Panc1 (cell line): Measurements from ENCODE around the gene APOO. TPM values are rescaled to one million over a fixed set of nuclear protein-coding genes. Genes with fewer than 3 reads are reported as not detected.
A peak's percentile ranks its signal among the peaks of the same experiment; 100 is the strongest.

ENCODE experiments used
- ATAC-seq: fragments of 200-7000 bp; cut with Tn5 transposase; 2 replicates; pipeline ENCODE4 v1.9.1; 2020; ENCODE audit warnings: mild to moderate bottlenecking, moderate library complexity
- BruUV-seq: library from RNA; stranded (reverse); fragments of 400-500 nt; replicated peaks from 2 replicates; lab custom pipeline; 2021; lab: Mats Ljungman, UMichigan
- CTCF ChIA-PET: fragments of 300-600 bp; sonication (Branson Sonifier 250); formaldehyde crosslinking; loops from one replicate; lab custom pipeline; 2022; ENCODE audit warnings: antibody characterized with exemption; lab: Charles Lee
- POLR2A ChIA-PET: fragments of 300-600 bp; sonication (Branson Sonifier 250); formaldehyde crosslinking; loops from one replicate; lab custom pipeline; 2022; ENCODE audit warnings: antibody characterized with exemption; lab: Charles Lee
- DNase-seq: peaks from one replicate; pipeline ENCODE4 v3.0.0-alpha.2; 2010; ENCODE audit warnings: low read depth, low spot score
- H3K27ac ChIP-seq: 2 replicates; pipeline ENCODE4 v1.5.1; 2011; ENCODE audit warnings: mild to moderate bottlenecking, low read length, inconsistent platforms
- H3K27me3 ChIP-seq: fragments of 200-500 bp; sonication (Bioruptor generic); 2 replicates; pipeline ENCODE4 v1.6.0; 2014; ENCODE audit warnings: low read length, inconsistent platforms; ENCODE audit not compliant: control insufficient read depth, insufficient read depth
- H3K36me3 ChIP-seq: fragments of 200-500 bp; sonication (Bioruptor generic); 2 replicates; pipeline ENCODE4 v1.5.1; 2014; ENCODE audit warnings: inconsistent platforms, mild to moderate bottlenecking, low read length, moderate library complexity; ENCODE audit not compliant: control insufficient read depth, insufficient read depth
- H3K4me1 ChIP-seq: 2 replicates; pipeline ENCODE4 v1.5.1; 2011; ENCODE audit warnings: inconsistent platforms, mild to moderate bottlenecking, low read length, moderate library complexity; ENCODE audit not compliant: control insufficient read depth, insufficient read depth
- H3K4me3 ChIP-seq, 2 experiments: 2 replicates each; pipeline ENCODE4 v1.5.1; 2011 to 2012; ENCODE audit warnings: low read depth in 2 of 2, low read length in 2 of 2, mild to moderate bottlenecking in 2 of 2, inconsistent platforms in 1 of 2, moderate library complexity in 1 of 2
- H3K9me3 ChIP-seq: fragments of 200-500 bp; sonication (Bioruptor generic); 2 replicates; pipeline ENCODE4 v1.5.1; 2014; ENCODE audit warnings: low read depth, mild to moderate bottlenecking, inconsistent platforms, low read length, moderate library complexity; ENCODE audit not compliant: control insufficient read depth, insufficient read depth
- POLR2AphosphoS5 ChIP-seq: IDR thresholded peaks from 2 replicates; pipeline ENCODE4 v1.6.1; 2012; ENCODE audit warnings: mild to moderate bottlenecking, low read depth, low read length, moderate library complexity
- SIN3A ChIP-seq: IDR thresholded peaks from 2 replicates; pipeline ENCODE4 v1.6.1; 2012; ENCODE audit warnings: low read depth, mild to moderate bottlenecking, low read length, moderate library complexity, borderline replicate concordance; ENCODE audit not compliant: insufficient read depth
- TCF7L2 ChIP-seq: IDR thresholded peaks from 2 replicates; pipeline ENCODE4 v1.6.1; 2011; ENCODE audit warnings: mild to moderate bottlenecking, low read depth, low read length, inconsistent platforms
- in situ Hi-C: cut with HindIII; loops from 2 replicates; pipeline ENCODE4 v1.10.0; 2016; ENCODE audit warnings: low sequenced_read_pairs, low pct_unique_long_range_greater_than_20kb
- intact Hi-C: fragments of 100-400 bp; cut with micrococcal nuclease; formaldehyde crosslinking; loops from one replicate; pipeline ENCODE4 v1.10.0; 2022; ENCODE audit not compliant: unreplicated experiment
- total RNA-seq: library from RNA; stranded (reverse); gene quantifications from one replicate; pipeline ENCODE4 v1.2.1, GENCODE V29; 2021; ENCODE audit not compliant: unreplicated experiment
- TF ChIP-seq, protein P1 (sequence below), 2 experiments: IDR thresholded peaks; 2 replicates each; pipeline ENCODE4 v1.6.1; 2011 to 2012; ENCODE audit warnings: low read depth in 2 of 2, control low read depth in 1 of 2, low read length in 1 of 2, mild to moderate bottlenecking in 1 of 2, moderate library complexity in 1 of 2; ENCODE audit not compliant: insufficient read depth in 1 of 2
- TF ChIP-seq, protein P2 (sequence below): fragments of 450-650 bp; IDR thresholded peaks from 2 replicates; pipeline ENCODE4 v1.5.1; 2017; ENCODE audit warnings: mild to moderate bottlenecking

The APOO gene
- total RNA-seq, 1 experiment from 2014 or later = 36.8 TPM

DNA sequence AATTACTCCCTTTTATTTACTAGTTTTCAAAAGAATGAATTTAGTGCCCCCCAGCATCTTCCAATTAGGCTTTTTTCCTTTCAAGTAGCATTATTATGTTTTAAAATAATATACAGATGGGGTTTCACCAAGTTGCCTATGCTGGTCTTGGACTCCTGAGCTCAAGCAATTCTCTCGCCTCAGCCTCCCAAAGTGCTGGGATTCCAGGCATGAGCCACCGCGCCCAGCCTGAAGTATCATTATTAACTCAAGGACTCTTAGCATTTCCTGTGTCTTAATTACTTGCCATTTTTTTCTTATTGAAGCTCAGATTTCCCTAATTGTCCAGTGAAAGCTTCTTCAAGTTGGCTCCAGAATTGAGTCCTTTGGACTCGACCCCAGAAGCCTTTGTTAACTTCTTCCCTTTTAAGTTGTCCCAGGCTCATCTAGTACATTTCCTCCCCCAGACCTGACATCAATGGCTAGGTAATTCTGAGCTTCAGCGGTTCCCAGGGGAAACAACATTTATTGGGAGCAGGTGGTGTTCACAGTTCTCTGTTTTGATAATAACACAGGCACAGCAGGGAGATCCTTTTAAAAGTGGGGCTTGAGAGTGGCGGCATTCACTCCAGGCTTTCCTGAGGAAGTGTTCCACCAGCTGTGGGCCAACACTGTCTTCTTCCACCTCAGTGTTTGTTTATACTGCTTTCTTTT, 114.7 kb downstream of the APOO start:
- ATAC-seq (no peak; the same call in 1 of the 2 replicates), DNase-seq (no peak)
- Histone ChIP-seq H3K27me3 (no peaks in the 10 kb centered on the region), H3K9me3 (no peaks in the 10 kb centered on the region), H3K27ac (peak overlapping the region; percentile 44), H3K36me3 (no peaks in the 10 kb centered on the region), H3K4me1 (no peaks in the 10 kb centered on the region), H3K4me3 (no peak overlapping the region)
- intact Hi-C loops (no loop called here), in situ Hi-C loops (no loop called here)
- ChIA-PET CTCF (no interaction called here), POLR2A (no interaction called here)
- TF ChIP-seq, protein P1, sequence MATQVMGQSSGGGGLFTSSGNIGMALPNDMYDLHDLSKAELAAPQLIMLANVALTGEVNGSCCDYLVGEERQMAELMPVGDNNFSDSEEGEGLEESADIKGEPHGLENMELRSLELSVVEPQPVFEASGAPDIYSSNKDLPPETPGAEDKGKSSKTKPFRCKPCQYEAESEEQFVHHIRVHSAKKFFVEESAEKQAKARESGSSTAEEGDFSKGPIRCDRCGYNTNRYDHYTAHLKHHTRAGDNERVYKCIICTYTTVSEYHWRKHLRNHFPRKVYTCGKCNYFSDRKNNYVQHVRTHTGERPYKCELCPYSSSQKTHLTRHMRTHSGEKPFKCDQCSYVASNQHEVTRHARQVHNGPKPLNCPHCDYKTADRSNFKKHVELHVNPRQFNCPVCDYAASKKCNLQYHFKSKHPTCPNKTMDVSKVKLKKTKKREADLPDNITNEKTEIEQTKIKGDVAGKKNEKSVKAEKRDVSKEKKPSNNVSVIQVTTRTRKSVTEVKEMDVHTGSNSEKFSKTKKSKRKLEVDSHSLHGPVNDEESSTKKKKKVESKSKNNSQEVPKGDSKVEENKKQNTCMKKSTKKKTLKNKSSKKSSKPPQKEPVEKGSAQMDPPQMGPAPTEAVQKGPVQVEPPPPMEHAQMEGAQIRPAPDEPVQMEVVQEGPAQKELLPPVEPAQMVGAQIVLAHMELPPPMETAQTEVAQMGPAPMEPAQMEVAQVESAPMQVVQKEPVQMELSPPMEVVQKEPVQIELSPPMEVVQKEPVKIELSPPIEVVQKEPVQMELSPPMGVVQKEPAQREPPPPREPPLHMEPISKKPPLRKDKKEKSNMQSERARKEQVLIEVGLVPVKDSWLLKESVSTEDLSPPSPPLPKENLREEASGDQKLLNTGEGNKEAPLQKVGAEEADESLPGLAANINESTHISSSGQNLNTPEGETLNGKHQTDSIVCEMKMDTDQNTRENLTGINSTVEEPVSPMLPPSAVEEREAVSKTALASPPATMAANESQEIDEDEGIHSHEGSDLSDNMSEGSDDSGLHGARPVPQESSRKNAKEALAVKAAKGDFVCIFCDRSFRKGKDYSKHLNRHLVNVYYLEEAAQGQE (IDR thresholded peaks at IDR 0.05; ENCODE audit: insufficient read depth in 1 of 2, low read depth in 2 of 2, low read length in 1 of 2) = no peak
- TF ChIP-seq TCF7L2 (peak; percentile 78; the same call in 1 of the 2 replicates), SIN3A (no peak)
- TF ChIP-seq, protein P2, sequence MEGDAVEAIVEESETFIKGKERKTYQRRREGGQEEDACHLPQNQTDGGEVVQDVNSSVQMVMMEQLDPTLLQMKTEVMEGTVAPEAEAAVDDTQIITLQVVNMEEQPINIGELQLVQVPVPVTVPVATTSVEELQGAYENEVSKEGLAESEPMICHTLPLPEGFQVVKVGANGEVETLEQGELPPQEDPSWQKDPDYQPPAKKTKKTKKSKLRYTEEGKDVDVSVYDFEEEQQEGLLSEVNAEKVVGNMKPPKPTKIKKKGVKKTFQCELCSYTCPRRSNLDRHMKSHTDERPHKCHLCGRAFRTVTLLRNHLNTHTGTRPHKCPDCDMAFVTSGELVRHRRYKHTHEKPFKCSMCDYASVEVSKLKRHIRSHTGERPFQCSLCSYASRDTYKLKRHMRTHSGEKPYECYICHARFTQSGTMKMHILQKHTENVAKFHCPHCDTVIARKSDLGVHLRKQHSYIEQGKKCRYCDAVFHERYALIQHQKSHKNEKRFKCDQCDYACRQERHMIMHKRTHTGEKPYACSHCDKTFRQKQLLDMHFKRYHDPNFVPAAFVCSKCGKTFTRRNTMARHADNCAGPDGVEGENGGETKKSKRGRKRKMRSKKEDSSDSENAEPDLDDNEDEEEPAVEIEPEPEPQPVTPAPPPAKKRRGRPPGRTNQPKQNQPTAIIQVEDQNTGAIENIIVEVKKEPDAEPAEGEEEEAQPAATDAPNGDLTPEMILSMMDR = no peak
- no TSS peak for BruUV-seq

DNA sequence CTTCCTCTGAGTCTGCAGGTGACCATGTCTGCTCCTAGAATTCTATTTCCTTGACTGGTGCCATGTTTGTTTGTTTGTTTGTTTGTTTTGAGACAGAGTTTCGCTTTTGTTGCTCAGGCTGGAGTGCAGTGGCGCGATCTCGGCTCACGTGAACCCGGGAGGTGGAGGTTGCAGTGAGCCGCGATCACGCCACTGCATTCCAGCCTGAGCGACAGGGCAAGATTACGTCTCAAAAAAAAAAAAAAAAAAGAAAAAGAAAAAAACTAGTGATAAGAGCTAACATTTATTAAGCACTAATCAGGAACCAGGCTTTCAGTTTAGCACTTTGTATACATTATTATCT, 117.6 kb downstream of the APOO start:
- intact Hi-C loops = no loop called here
- ATAC-seq = no peak
- Histone ChIP-seq H3K27me3 (no peaks in the 10 kb centered on the region), H3K9me3 (no peaks in the 10 kb centered on the region), H3K4me3 (no peak overlapping the region), H3K27ac (peak overlapping the region; percentile 65; the same call in 1 of the 2 replicates), H3K4me1 (no peaks in the 10 kb centered on the region), H3K36me3 (peaks cover 3% of the 10 kb centered on the region; the same call in 1 of the 2 replicates)
- BruUV-seq = no TSS peak
- CTCF ChIA-PET = interaction anchor here (0.6 kb wide), 1 partner anchor 82 kb away, joined by 4 read pairs; no protein-coding TSS in a partner anchor
- POLR2A ChIA-PET = interaction anchor here (0.6 to 1.6 kb wide), 3 partner anchors 18 to 109 kb away, joined by 3 to 9 read pairs (median 6); no protein-coding TSS in a partner anchor
- in situ Hi-C loops = no loop called here
- DNase-seq = no peak
- TF ChIP-seq POLR2AphosphoS5 (no peak), TCF7L2 (no peak), SIN3A (no peak)
- TF ChIP-seq, protein P2 = no peak
- TF ChIP-seq, protein P1 (IDR thresholded peaks at IDR 0.05; ENCODE audit: insufficient read depth in 1 of 2, low read depth in 2 of 2, low read length in 1 of 2) = no peak
